GM23338 (cell line): ENCODE data around the gene UROS. TPM values are rescaled to one million over a fixed set of nuclear protein-coding genes. Genes with fewer than 3 reads are reported as not detected.

Experiments
- ATAC-seq: fragments of 200-7000 bp; cut with Tn5 transposase; 3 replicates; pipeline ENCODE4 v1.9.1; 2020
- DNase-seq: peaks from one replicate; pipeline ENCODE4 v3.0.0-alpha.2; 2015; ENCODE audit warnings: low spot score
- H2AFZ ChIP-seq: fragments of 200-600 bp; sonication (generic); 2 replicates; pipeline ENCODE4 v1.8.0; 2016; ENCODE audit warnings: antibody characterized with exemption, mild to moderate bottlenecking, moderate library complexity
- H3F3A ChIP-seq: fragments of 200-600 bp; sonication (generic); replicated peaks from 2 replicates; pipeline ENCODE4 v1.8.0; 2017; ENCODE audit warnings: antibody characterized with exemption, mixed run types, low read depth
- H3K27ac ChIP-seq: fragments of 200-600 bp; sonication (generic); 2 replicates; pipeline ENCODE4 v1.6.1; 2016; ENCODE audit warnings: low read depth
- H3K27me3 ChIP-seq: fragments of 200-600 bp; sonication (generic); 2 replicates; pipeline ENCODE4 v1.8.0; 2016; ENCODE audit warnings: mild to moderate bottlenecking, mixed run types, moderate library complexity; ENCODE audit not compliant: insufficient read depth
- H3K36me3 ChIP-seq: fragments of 200-600 bp; sonication (generic); 2 replicates; pipeline ENCODE4 v1.8.0; 2016; ENCODE audit warnings: mild to moderate bottlenecking; ENCODE audit not compliant: insufficient read depth
- H3K4me1 ChIP-seq: fragments of 200-600 bp; sonication (generic); 2 replicates; pipeline ENCODE4 v1.8.0; 2016; ENCODE audit warnings: mild to moderate bottlenecking, moderate library complexity; ENCODE audit not compliant: insufficient read depth
- H3K4me2 ChIP-seq: fragments of 200-600 bp; sonication (generic); 2 replicates; pipeline ENCODE4 v1.7.1; 2017; ENCODE audit warnings: mixed run types
- H3K4me3 ChIP-seq: fragments of 200-600 bp; sonication (generic); 2 replicates; pipeline ENCODE4 v1.6.1; 2016; ENCODE audit warnings: mixed run types
- H3K79me2 ChIP-seq: fragments of 200-600 bp; sonication (generic); replicated peaks from 2 replicates; pipeline ENCODE4 v1.8.0; 2017; ENCODE audit warnings: mild to moderate bottlenecking; ENCODE audit not compliant: insufficient read depth
- H3K9me2 ChIP-seq: fragments of 200-600 bp; sonication (generic); 2 replicates; pipeline ENCODE4 v1.8.0; 2017; ENCODE audit not compliant: insufficient read depth
- H4K20me1 ChIP-seq: fragments of 200-600 bp; sonication (generic); replicated peaks from 2 replicates; pipeline ENCODE4 v1.8.0; 2017; ENCODE audit warnings: mild to moderate bottlenecking; ENCODE audit not compliant: insufficient read depth
- H3K27ac Mint-ChIP-seq: 2 replicates; pipeline ENCODE4 v1.8.0; 2020; ENCODE audit warnings: inconsistent platforms, mild to moderate bottlenecking, moderate library complexity, mixed read lengths
- H3K27me3 Mint-ChIP-seq: 3 replicates; pipeline ENCODE4 v1.8.0; 2022; ENCODE audit warnings: low read depth, mild to moderate bottlenecking, moderate library complexity, mixed read lengths, inconsistent platforms; ENCODE audit not compliant: insufficient read depth, poor library complexity
- H3K36me3 Mint-ChIP-seq: 3 replicates; pipeline ENCODE4 v1.8.0; 2021; ENCODE audit warnings: low read depth, mild to moderate bottlenecking, inconsistent platforms, moderate library complexity, mixed read lengths
- H3K4me1 Mint-ChIP-seq: 3 replicates; pipeline ENCODE4 v1.8.0; 2020; ENCODE audit warnings: mild to moderate bottlenecking, inconsistent platforms, mixed read lengths
- H3K4me3 Mint-ChIP-seq: 3 replicates; pipeline ENCODE4 v1.8.0; 2021; ENCODE audit warnings: moderate library complexity, mild to moderate bottlenecking, inconsistent platforms, mixed read lengths
- H3K9me3 Mint-ChIP-seq: 3 replicates; pipeline ENCODE4 v1.8.0; 2020; ENCODE audit warnings: moderate library complexity, mild to moderate bottlenecking, inconsistent platforms, mixed read lengths
- CREB1 ChIP-seq: fragments of 250-450 bp; sonication (Bioruptor Pico); IDR thresholded peaks from 2 replicates; pipeline ENCODE4 v1.5.0; 2020; ENCODE audit warnings: low read depth, mild to moderate bottlenecking, moderate library complexity
- JUNB ChIP-seq: IDR thresholded peaks from one replicate; pipeline ENCODE4 v1.6.1; 2016; ENCODE audit warnings: antibody characterized with exemption; ENCODE audit not compliant: unreplicated experiment
- NANOG ChIP-seq: IDR thresholded peaks from 2 replicates; pipeline ENCODE4 v1.6.1; 2016; ENCODE audit warnings: antibody characterized with exemption, borderline replicate concordance
- POLR2AphosphoS5 ChIP-seq: IDR thresholded peaks from 2 replicates; pipeline ENCODE4 v1.6.1; 2016; ENCODE audit warnings: antibody characterized with exemption, low read depth
- ZNF114 ChIP-seq: fragments of 250-450 bp; sonication (Bioruptor Pico); IDR thresholded peaks from 2 replicates; pipeline ENCODE4 v1.5.0; 2020; ENCODE audit warnings: mild to moderate bottlenecking, moderate library complexity
- ZNF331 ChIP-seq: fragments of 250-450 bp; sonication (Bioruptor Pico); IDR thresholded peaks from 2 replicates; pipeline ENCODE4 v1.5.0; 2020; ENCODE audit warnings: low read depth, mild to moderate bottlenecking, moderate library complexity
- polyA plus RNA-seq: library from polyadenylated mRNA; unstranded; fragments of >200 nt; fragmentation: Nextera tagmentation; extraction: Ambion mirVana; gene quantifications from 2 replicates; pipeline ENCODE4 v1.2.1, GENCODE V29; 2016
- total RNA-seq: library from RNA; depleted of rRNA; stranded (reverse); fragments of >200 nt; shearing (Covaris generic); gene quantifications from 2 replicates; pipeline ENCODE4 v1.2.3, GENCODE V29; 2014
- TF ChIP-seq, protein P1 (sequence below): fragments of 250-450 bp; sonication (Bioruptor Pico); IDR thresholded peaks from 2 replicates; pipeline ENCODE4 v1.5.0; 2020; ENCODE audit warnings: mild to moderate bottlenecking, moderate library complexity
- TF ChIP-seq, protein P2 (sequence below), 2 experiments: fragments of 200-600 bp in 1 of 2; sonication (generic) in 1 of 2; conservative IDR thresholded peaks; 2 replicates each; pipeline versions ENCODE4 v1.5.1 to v1.6.1; 2016 to 2017; ENCODE audit warnings: antibody characterized with exemption in 2 of 2, low read depth in 2 of 2, mild to moderate bottlenecking in 2 of 2, moderate library complexity in 1 of 2

Gene UROS
- total and polyA plus RNA-seq, 2 experiments from 2014 or later = 41.3 to 43.4 TPM

DNA sequence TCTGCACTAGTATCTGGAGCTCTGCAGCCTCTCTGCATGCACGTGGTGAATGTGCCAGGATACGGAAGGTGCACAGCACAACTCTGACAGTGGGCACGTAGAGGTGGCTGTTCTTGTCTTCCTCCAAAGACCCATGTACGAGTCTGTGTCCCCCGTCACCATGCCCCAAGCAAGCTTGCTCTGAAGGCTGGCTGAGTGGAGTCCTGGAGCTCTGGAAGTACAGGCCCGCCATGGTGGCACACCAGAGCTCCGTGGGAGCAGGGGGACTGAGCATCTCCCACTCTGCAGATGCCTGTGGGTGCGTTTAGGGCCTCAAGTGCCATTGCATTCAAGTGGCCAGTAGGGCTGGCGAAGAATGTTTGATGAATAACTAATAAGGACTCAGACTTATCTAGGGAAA lies 17.3 kb upstream of the UROS start (continued):
- TF ChIP-seq, protein P1, sequence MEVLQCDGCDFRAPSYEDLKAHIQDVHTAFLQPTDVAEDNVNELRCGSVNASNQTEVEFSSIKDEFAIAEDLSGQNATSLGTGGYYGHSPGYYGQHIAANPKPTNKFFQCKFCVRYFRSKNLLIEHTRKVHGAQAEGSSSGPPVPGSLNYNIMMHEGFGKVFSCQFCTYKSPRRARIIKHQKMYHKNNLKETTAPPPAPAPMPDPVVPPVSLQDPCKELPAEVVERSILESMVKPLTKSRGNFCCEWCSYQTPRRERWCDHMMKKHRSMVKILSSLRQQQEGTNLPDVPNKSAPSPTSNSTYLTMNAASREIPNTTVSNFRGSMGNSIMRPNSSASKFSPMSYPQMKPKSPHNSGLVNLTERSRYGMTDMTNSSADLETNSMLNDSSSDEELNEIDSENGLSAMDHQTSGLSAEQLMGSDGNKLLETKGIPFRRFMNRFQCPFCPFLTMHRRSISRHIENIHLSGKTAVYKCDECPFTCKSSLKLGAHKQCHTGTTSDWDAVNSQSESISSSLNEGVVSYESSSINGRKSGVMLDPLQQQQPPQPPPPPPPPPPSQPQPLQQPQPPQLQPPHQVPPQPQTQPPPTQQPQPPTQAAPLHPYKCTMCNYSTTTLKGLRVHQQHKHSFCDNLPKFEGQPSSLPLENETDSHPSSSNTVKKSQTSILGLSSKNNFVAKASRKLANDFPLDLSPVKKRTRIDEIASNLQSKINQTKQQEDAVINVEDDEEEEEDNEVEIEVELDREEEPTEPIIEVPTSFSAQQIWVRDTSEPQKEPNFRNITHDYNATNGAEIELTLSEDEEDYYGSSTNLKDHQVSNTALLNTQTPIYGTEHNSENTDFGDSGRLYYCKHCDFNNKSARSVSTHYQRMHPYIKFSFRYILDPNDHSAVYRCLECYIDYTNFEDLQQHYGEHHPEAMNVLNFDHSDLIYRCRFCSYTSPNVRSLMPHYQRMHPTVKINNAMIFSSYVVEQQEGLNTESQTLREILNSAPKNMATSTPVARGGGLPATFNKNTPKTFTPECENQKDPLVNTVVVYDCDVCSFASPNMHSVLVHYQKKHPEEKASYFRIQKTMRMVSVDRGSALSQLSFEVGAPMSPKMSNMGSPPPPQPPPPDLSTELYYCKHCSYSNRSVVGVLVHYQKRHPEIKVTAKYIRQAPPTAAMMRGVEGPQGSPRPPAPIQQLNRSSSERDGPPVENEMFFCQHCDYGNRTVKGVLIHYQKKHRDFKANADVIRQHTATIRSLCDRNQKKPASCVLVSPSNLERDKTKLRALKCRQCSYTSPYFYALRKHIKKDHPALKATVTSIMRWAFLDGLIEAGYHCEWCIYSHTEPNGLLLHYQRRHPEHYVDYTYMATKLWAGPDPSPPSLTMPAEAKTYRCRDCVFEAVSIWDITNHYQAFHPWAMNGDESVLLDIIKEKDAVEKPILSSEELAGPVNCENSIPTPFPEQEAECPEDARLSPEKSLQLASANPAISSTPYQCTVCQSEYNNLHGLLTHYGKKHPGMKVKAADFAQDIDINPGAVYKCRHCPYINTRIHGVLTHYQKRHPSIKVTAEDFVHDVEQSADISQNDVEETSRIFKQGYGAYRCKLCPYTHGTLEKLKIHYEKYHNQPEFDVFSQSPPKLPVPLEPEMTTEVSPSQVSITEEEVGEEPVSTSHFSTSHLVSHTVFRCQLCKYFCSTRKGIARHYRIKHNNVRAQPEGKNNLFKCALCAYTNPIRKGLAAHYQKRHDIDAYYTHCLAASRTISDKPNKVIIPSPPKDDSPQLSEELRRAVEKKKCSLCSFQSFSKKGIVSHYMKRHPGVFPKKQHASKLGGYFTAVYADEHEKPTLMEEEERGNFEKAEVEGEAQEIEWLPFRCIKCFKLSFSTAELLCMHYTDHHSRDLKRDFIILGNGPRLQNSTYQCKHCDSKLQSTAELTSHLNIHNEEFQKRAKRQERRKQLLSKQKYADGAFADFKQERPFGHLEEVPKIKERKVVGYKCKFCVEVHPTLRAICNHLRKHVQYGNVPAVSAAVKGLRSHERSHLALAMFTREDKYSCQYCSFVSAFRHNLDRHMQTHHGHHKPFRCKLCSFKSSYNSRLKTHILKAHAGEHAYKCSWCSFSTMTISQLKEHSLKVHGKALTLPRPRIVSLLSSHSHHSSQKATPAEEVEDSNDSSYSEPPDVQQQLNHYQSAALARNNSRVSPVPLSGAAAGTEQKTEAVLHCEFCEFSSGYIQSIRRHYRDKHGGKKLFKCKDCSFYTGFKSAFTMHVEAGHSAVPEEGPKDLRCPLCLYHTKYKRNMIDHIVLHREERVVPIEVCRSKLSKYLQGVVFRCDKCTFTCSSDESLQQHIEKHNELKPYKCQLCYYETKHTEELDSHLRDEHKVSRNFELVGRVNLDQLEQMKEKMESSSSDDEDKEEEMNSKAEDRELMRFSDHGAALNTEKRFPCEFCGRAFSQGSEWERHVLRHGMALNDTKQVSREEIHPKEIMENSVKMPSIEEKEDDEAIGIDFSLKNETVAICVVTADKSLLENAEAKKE (CRISPR knock-in tag) = no peak
- TF ChIP-seq POLR2AphosphoS5 (no peak), CREB1 (no peak), ZNF331 (no peak), ZNF114 (CRISPR knock-in tag) (no peak)
- TF ChIP-seq, protein P2, sequence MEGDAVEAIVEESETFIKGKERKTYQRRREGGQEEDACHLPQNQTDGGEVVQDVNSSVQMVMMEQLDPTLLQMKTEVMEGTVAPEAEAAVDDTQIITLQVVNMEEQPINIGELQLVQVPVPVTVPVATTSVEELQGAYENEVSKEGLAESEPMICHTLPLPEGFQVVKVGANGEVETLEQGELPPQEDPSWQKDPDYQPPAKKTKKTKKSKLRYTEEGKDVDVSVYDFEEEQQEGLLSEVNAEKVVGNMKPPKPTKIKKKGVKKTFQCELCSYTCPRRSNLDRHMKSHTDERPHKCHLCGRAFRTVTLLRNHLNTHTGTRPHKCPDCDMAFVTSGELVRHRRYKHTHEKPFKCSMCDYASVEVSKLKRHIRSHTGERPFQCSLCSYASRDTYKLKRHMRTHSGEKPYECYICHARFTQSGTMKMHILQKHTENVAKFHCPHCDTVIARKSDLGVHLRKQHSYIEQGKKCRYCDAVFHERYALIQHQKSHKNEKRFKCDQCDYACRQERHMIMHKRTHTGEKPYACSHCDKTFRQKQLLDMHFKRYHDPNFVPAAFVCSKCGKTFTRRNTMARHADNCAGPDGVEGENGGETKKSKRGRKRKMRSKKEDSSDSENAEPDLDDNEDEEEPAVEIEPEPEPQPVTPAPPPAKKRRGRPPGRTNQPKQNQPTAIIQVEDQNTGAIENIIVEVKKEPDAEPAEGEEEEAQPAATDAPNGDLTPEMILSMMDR (conservative IDR thresholded peaks at IDR 0.05; ENCODE audit: low read depth in 2 of 2) = no peak

- H2AFZ ChIP-seq = no peak overlapping the region
- no peaks in the 10 kb centered on the region for H3K79me2 ChIP-seq
- ATAC-seq = no peak
- H4K20me1 ChIP-seq = no peaks in the 10 kb centered on the region; the same call in 1 of the 2 replicates
- DNase-seq = no peak
- Mint-ChIP-seq H3K9me3 (no peaks in the 10 kb centered on the region; the same call in 2 of the 3 replicates), H3K4me3 (no peak overlapping the region), H3K36me3 (peaks cover 54% of the 10 kb centered on the region), H3K4me1 (no peaks in the 10 kb centered on the region), H3K27me3 (peaks cover 2% of the 10 kb centered on the region), H3K27ac (no peak overlapping the region)
- no peak overlapping the region for H3K27ac ChIP-seq
- H3K9me2 ChIP-seq = no peaks in the 10 kb centered on the region
- H3K4me2 ChIP-seq = no peak overlapping the region
- H3F3A ChIP-seq = no peaks in the 10 kb centered on the region
- no peaks in the 10 kb centered on the region for H3K27me3 ChIP-seq
- TF ChIP-seq NANOG (no peak), JUNB (no peak)
- no peaks in the 10 kb centered on the region for H3K4me1 ChIP-seq
- peaks cover 20% of the 10 kb centered on the region for H3K36me3 ChIP-seq
- H3K4me3 ChIP-seq = no peak overlapping the region
Observed at GRCh38 chr10:125838802-125839575, 15.9 kb upstream of the UROS start.
